OCI-LY1 (cell line): ENCODE results near the gene MAD2L1BP.

ENCODE experiments used
- CTCF ChIP-seq: fragments of 200-600 bp; sonication (generic), shearing (Covaris generic); IDR thresholded peaks from 2 replicates; pipeline ENCODE4 v1.5.1; 2017; ENCODE audit warnings: mild to moderate bottlenecking, antibody characterized with exemption, low read length, moderate library complexity, mixed read lengths
- EZH2 ChIP-seq: fragments of 200-600 bp; sonication (generic), shearing (Covaris generic); IDR thresholded peaks from 2 replicates; pipeline ENCODE4 v1.8.0; 2017; ENCODE audit warnings: borderline replicate concordance, mixed run types, mild to moderate bottlenecking, antibody characterized with exemption, low read length, moderate library complexity, mixed read lengths

DNA sequence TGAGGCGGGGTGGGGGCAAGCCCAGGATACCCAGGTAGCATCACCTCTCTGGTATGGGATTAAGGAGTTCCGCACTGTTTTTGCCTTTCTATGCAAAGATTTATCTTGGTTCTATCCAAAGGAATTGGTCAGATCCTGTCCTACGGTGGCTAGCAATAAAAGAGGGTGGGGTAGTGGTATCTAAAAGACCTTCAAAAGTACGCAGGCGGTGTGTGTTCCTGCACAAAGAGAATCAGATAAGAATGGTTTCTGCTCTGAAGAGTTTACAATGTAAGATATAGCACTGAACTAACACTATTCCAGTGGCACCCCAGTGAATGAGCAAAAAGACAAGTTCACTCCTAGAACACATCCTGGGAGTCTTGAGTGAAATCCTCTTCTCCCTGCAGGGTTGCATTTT is 45.7 kb downstream of the MAD2L1BP start:
- no peak for TF ChIP-seq CTCF
- TF ChIP-seq EZH2 = no peak
